Activated CD8-positive, alpha-beta memory T cell treated with anti-CD3 and anti-CD28 coated beads, Interleukin-2, amount 10 ng/mL, durations not matched to agents 7 days and 5 days (primary cell): ENCODE data around the gene DACT1. TPM values are rescaled to one million over a fixed set of nuclear protein-coding genes. Genes with fewer than 3 reads are reported as not detected.

Experiments
- ATAC-seq: fragments of 150-1000 bp; cut with Tn5 transposase; one replicate; pipeline ENCODE4 v1.10.0; 2021; ENCODE audit warnings: moderate library complexity
- CTCF ChIA-PET: fragments of 350-600 bp; sonication (Branson Sonifier 250); formaldehyde crosslinking; loops from one replicate; lab custom pipeline; 2021; ENCODE audit warnings: antibody characterized with exemption; lab: Charles Lee
- DNase-seq: peaks from one replicate; pipeline ENCODE4 v3.0.0-alpha.2; 2020
- H3K27ac Mint-ChIP-seq: one replicate; pipeline ENCODE4 v1.8.0; 2021; ENCODE audit warnings: mild to moderate bottlenecking, mixed read lengths
- H3K27me3 Mint-ChIP-seq: one replicate; pipeline ENCODE4 v1.8.0; 2021; ENCODE audit warnings: mixed read lengths
- H3K36me3 Mint-ChIP-seq: one replicate; pipeline ENCODE4 v1.8.0; 2021; ENCODE audit warnings: mild to moderate bottlenecking, mixed read lengths
- H3K4me1 Mint-ChIP-seq: one replicate; pipeline ENCODE4 v1.8.0; 2021; ENCODE audit warnings: mixed read lengths
- H3K4me3 Mint-ChIP-seq: one replicate; pipeline ENCODE4 v1.8.0; 2021; ENCODE audit warnings: mild to moderate bottlenecking, moderate library complexity, mixed read lengths
- H3K9me3 Mint-ChIP-seq: one replicate; pipeline ENCODE4 v1.8.0; 2022; ENCODE audit warnings: low read depth, mixed read lengths
- total RNA-seq, 2 experiments: library from RNA; stranded (reverse); gene quantifications; one replicate each; pipeline ENCODE4 v1.2.3, GENCODE V29; 2021

Gene DACT1
- total RNA-seq, 2 experiments from 2014 or later: 0.21 TPM; not detected in 1

DNA sequence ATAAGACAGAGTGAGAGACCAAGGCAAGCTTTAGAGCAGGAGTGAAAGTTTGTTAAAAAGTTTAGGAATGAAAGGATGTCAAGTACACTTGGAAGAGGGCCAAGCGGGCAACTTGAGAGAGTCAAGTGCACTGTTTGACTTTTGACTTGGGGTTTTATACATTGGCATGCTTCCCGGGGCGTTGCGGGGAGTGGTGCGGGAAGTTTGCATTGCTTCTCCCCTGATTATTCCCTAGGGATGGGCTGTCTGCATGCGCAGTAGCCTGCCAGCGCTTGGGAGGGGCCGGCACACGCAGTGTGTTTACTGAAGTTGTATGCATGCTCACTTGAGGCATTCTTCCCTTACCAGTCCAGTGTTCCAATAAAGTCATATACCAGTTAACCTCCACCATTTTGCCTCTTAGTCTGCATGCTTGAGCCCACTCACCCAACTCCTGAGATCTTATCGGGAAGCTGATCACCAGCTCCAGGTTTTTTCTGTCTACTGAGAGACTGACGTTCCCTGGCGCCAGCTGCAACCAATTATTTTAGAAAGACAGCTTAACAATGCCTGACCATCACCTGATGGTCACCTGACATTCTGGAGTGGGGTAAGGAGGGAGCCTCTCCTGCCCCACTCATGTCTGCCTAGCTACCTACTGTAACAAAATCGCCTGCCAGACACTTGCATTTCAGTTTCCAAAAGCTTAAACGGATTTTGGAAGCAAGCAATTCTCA lies 53.2 kb downstream of the DACT1 start:
- DNase-seq: no peak
- Mint-ChIP-seq H3K4me1 (no peaks in the 10 kb centered on the region), H3K36me3 (no peaks in the 10 kb centered on the region), H3K4me3 (no peak overlapping the region), H3K27ac (no peak overlapping the region), H3K27me3 (peaks cover 4% of the 10 kb centered on the region), H3K9me3 (no peaks in the 10 kb centered on the region)
- CTCF ChIA-PET: no interaction called here
- no peak for ATAC-seq

DNA sequence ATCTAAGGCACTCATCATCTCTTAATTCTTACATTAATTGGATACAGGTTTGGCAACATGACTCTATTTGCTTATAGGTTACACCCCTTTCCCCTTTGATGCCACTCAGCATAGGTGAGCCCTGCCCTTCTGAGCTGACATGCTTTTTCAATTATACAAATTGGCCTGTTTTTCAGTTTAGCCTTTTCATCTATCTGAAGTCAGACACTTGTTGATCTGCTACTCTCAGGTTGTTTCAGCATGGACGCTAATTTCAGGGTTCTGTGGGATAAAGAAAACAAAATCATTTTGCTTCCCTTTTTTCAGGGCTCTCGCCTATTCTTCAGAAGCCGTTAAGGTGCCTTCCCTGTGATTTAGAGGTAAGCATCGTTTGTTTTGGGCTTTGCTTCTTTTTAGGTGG lies 55.3 kb downstream of the DACT1 start:
- no peaks in the 10 kb centered on the region for H3K9me3 Mint-ChIP-seq
- H3K27me3 Mint-ChIP-seq: peaks cover 4% of the 10 kb centered on the region
- H3K4me1 Mint-ChIP-seq: no peaks in the 10 kb centered on the region
- no peak overlapping the region for H3K27ac Mint-ChIP-seq
- no peak overlapping the region for H3K4me3 Mint-ChIP-seq
- no peaks in the 10 kb centered on the region for H3K36me3 Mint-ChIP-seq
- CTCF ChIA-PET: no interaction called here
- DNase-seq (no peak), ATAC-seq (no peak)

- CTCF ChIA-PET: no interaction called here
- H3K4me3 Mint-ChIP-seq: no peak overlapping the region
These were observed 57.8 kb downstream of the DACT1 start for GRCh38 chr14:58695514-58695913.

GRCh38 chr14:58697266-58697929 lies 59.6 kb downstream of the DACT1 start:
- CTCF ChIA-PET: no interaction called here
- no peak for ATAC-seq
- H3K4me3 Mint-ChIP-seq: no peak overlapping the region
- no peaks in the 10 kb centered on the region for H3K4me1 Mint-ChIP-seq
- H3K27me3 Mint-ChIP-seq: peaks cover 14% of the 10 kb centered on the region
- H3K36me3 Mint-ChIP-seq: no peaks in the 10 kb centered on the region
- H3K9me3 Mint-ChIP-seq: no peaks in the 10 kb centered on the region
- no peak overlapping the region for H3K27ac Mint-ChIP-seq
- no peak for DNase-seq

More at GRCh38 chr14:58695514-58695913, 57.8 kb downstream of the DACT1 start:
- H3K27ac Mint-ChIP-seq: no peak overlapping the region
- peaks cover 13% of the 10 kb centered on the region for H3K27me3 Mint-ChIP-seq
- H3K4me1 Mint-ChIP-seq: no peaks in the 10 kb centered on the region
- no peak for DNase-seq
- no peaks in the 10 kb centered on the region for H3K9me3 Mint-ChIP-seq
- no peak for ATAC-seq
- H3K36me3 Mint-ChIP-seq: no peaks in the 10 kb centered on the region

Other genes starting within 250 kb of the DACT1 start
- not detected for gene TOMM20L, start 242.0 kb upstream of the DACT1 start, total RNA-seq
- 10 to 100 TPM; 29.4 to 44.3 TPM for gene TIMM9, start 210.4 kb upstream of the DACT1 start, total RNA-seq
- gene KIAA0586, start 210.2 kb upstream of the DACT1 start, total RNA-seq: 10 to 100 TPM; 24.1 to 27.7 TPM